VCaP (cell line): ENCODE results near the gene FAM169A.
"Not testable (repeated sequence)": the region's sequence is repeated elsewhere in the genome, so short reads cannot be mapped to it uniquely, and the experiment has no call there.

Experiments used
- H3K27ac ChIP-seq: fragments of 450-650 bp; 2 replicates; pipeline ENCODE4 v1.5.1; 2017
- CTCF ChIP-seq: fragments of 450-650 bp; conservative IDR thresholded peaks from 2 replicates; pipeline ENCODE4 v1.5.1; 2017; ENCODE audit warnings: mild to moderate bottlenecking, moderate library complexity

FAM169A gene

GRCh38 chr5:74810915-74811314 is 55.3 kb downstream of the FAM169A start:
- TF ChIP-seq CTCF: no peak
- no peak overlapping the region for H3K27ac ChIP-seq

- TF ChIP-seq CTCF: no peak
- H3K27ac ChIP-seq: no peak overlapping the region
These were observed 64.2 kb downstream of the FAM169A start for GRCh38 chr5:74801941-74802340.

- no peak for TF ChIP-seq CTCF
- H3K27ac ChIP-seq: no peak overlapping the region
These were observed 65.0 kb downstream of the FAM169A start for GRCh38 chr5:74801197-74801596.

- no peak for TF ChIP-seq CTCF
- H3K27ac ChIP-seq: no peak overlapping the region
These were observed 66.9 kb downstream of the FAM169A start for GRCh38 chr5:74798977-74799911.

- not testable (repeated sequence) for H3K27ac ChIP-seq
These were observed 74.5 kb downstream of the FAM169A start for GRCh38 chr5:74791669-74792068.

GRCh38 chr5:74787424-74787823 is 78.8 kb downstream of the FAM169A start:
- TF ChIP-seq CTCF: no peak
- H3K27ac ChIP-seq: no peak overlapping the region

- H3K27ac ChIP-seq: no peak overlapping the region
- TF ChIP-seq CTCF: peak; percentile 40; the same call in 1 of the 2 replicates
These were observed 79.3 kb downstream of the FAM169A start for GRCh38 chr5:74786851-74787250.

- no peak for TF ChIP-seq CTCF
- no peak overlapping the region for H3K27ac ChIP-seq
These were observed 87.6 kb downstream of the FAM169A start for GRCh38 chr5:74778609-74779008.
